IMR-90 (cell line): Measurements from ENCODE around the gene LRP1B. TPM values are rescaled to one million over a fixed set of nuclear protein-coding genes. Genes with fewer than 3 reads are reported as not detected.

ENCODE experiments used
- ATAC-seq: fragments of 200-7000 bp; cut with Tn5 transposase; 2 replicates; pipeline ENCODE4 v1.9.1; 2020; ENCODE audit warnings: low read depth, mild to moderate bottlenecking, moderate library complexity
- BruUV-seq: library from RNA; stranded (reverse); fragments of 400-500 nt; replicated peaks from 2 replicates; lab custom pipeline; 2021; lab: Mats Ljungman, UMichigan
- CTCF ChIA-PET: fragments of 300-600 bp; formaldehyde crosslinking; extraction: SDS; loops from one replicate; lab custom pipeline; 2021; ENCODE audit warnings: antibody characterized with exemption; lab: Yijun Ruan, JAX
- POLR2A ChIA-PET: fragments of 300-600 bp; sonication (Branson Sonifier 250); formaldehyde crosslinking; loops from one replicate; lab custom pipeline; 2022; ENCODE audit warnings: antibody characterized with exemption; ENCODE audit not compliant: unreplicated experiment; lab: Charles Lee
- DNase-seq: peaks from one replicate; pipeline ENCODE4 v3.0.0; 2013
- H2AFZ ChIP-seq: replicated peaks from 2 replicates; pipeline ENCODE3; 2013; ENCODE audit warnings: low read length, mild to moderate bottlenecking; ENCODE audit not compliant: poor library complexity
- H2AK5ac ChIP-seq: 2 replicates; pipeline ENCODE4 v1.6.1; 2013; ENCODE audit warnings: low read depth, low read length, inconsistent platforms
- H2AK9ac ChIP-seq: replicated peaks from 2 replicates; pipeline ENCODE3; 2013; ENCODE audit warnings: mild to moderate bottlenecking, low read depth, low read length, moderate library complexity; ENCODE audit not compliant: poor library complexity
- H2BK120ac ChIP-seq: 2 replicates; pipeline ENCODE4 v1.6.1; 2013; ENCODE audit warnings: low read depth, low read length, inconsistent platforms
- H2BK15ac ChIP-seq: 3 replicates; pipeline ENCODE4 v1.6.1; 2013; ENCODE audit warnings: low read depth, low read length, inconsistent platforms
- H2BK20ac ChIP-seq: 2 replicates; pipeline ENCODE4 v1.6.1; 2013; ENCODE audit warnings: low read depth, mild to moderate bottlenecking, inconsistent platforms, low read length, moderate library complexity
- H2BK5ac ChIP-seq: 2 replicates; pipeline ENCODE4 v1.6.1; 2013; ENCODE audit warnings: mild to moderate bottlenecking, low read depth, low read length, inconsistent platforms; ENCODE audit not compliant: poor library complexity, severe bottlenecking
- H3K14ac ChIP-seq: replicated peaks from 2 replicates; pipeline ENCODE4 v1.6.1; 2013; ENCODE audit warnings: low read depth, low read length, inconsistent platforms
- H3K18ac ChIP-seq: 2 replicates; pipeline ENCODE4 v1.6.1; 2013; ENCODE audit warnings: low read depth, low read length, control low read depth
- H3K23ac ChIP-seq: 2 replicates; pipeline ENCODE4 v1.6.1; 2013; ENCODE audit warnings: low read depth, low read length, inconsistent platforms
- H3K27ac ChIP-seq: 2 replicates; pipeline ENCODE4 v1.5.1; 2013; ENCODE audit warnings: mild to moderate bottlenecking, control low read depth, low read length; ENCODE audit not compliant: insufficient read depth
- H3K27me3 ChIP-seq: 2 replicates; pipeline ENCODE4 v1.6.1; 2013; ENCODE audit warnings: low read length; ENCODE audit not compliant: control insufficient read depth, insufficient read depth
- H3K36me3 ChIP-seq: 2 replicates; pipeline ENCODE4 v1.6.1; 2013; ENCODE audit warnings: low read length, mixed read lengths; ENCODE audit not compliant: control insufficient read depth, insufficient read depth
- H3K4ac ChIP-seq: 2 replicates; pipeline ENCODE4 v1.6.1; 2013; ENCODE audit warnings: low read depth, low read length, inconsistent platforms
- H3K4me1 ChIP-seq: 2 replicates; pipeline ENCODE4 v1.6.1; 2013; ENCODE audit warnings: low read length, mixed read lengths; ENCODE audit not compliant: control insufficient read depth, insufficient read depth
- H3K4me2 ChIP-seq: 2 replicates; pipeline ENCODE4 v1.6.1; 2013; ENCODE audit warnings: low read depth, mild to moderate bottlenecking, control low read depth, low read length, moderate library complexity
- H3K4me3 ChIP-seq: 2 replicates; pipeline ENCODE4 v1.5.1; 2013; ENCODE audit warnings: low read depth, mild to moderate bottlenecking, control low read depth, low read length, moderate library complexity; ENCODE audit not compliant: insufficient read depth
- H3K56ac ChIP-seq: 2 replicates; pipeline ENCODE4 v1.6.1; 2013; ENCODE audit warnings: low read length, inconsistent platforms; ENCODE audit not compliant: insufficient read depth; ENCODE audit errors: extremely low read depth
- H3K79me1 ChIP-seq, 2 experiments: 2 replicates each; pipeline ENCODE4 v1.6.1; 2013; ENCODE audit warnings: low read length in 2 of 2, inconsistent platforms in 1 of 2, low read depth in 1 of 2
- H3K9ac ChIP-seq: 2 replicates; pipeline ENCODE4 v1.6.1; 2013; ENCODE audit warnings: low read depth, low read length, control low read depth
- H3K9me1 ChIP-seq: 2 replicates; pipeline ENCODE4 v1.6.1; 2013; ENCODE audit warnings: low read length, inconsistent platforms; ENCODE audit not compliant: insufficient read depth
- H3K9me3 ChIP-seq: 2 replicates; pipeline ENCODE4 v1.6.1; 2013; ENCODE audit warnings: low read length; ENCODE audit not compliant: control insufficient read depth, insufficient read depth
- H4K20me1 ChIP-seq: 2 replicates; pipeline ENCODE4 v1.6.1; 2013; ENCODE audit warnings: low read length, inconsistent platforms; ENCODE audit not compliant: insufficient read depth
- H4K5ac ChIP-seq: 2 replicates; pipeline ENCODE4 v1.6.1; 2013; ENCODE audit warnings: mild to moderate bottlenecking, low read depth, low read length, control low read depth
- H4K8ac ChIP-seq, 2 experiments: 2 replicates each; pipeline ENCODE4 v1.6.1; 2013; ENCODE audit warnings: low read depth in 2 of 2, low read length in 2 of 2, control low read depth in 1 of 2, inconsistent platforms in 1 of 2
- H4K91ac ChIP-seq: 2 replicates; pipeline ENCODE4 v1.6.1; 2013; ENCODE audit warnings: low read depth, low read length, inconsistent platforms; ENCODE audit not compliant: insufficient read depth
- BHLHE40 ChIP-seq: fragments of 150-350 bp; IDR thresholded peaks from 2 replicates; pipeline ENCODE4 v1.6.1; 2016; ENCODE audit warnings: mild to moderate bottlenecking, low read depth, low read length
- CEBPB ChIP-seq: IDR thresholded peaks from 2 replicates; pipeline ENCODE4 v1.6.1; 2012; ENCODE audit warnings: low read depth, low read length, improper control_type of control experiment
- CHD1 ChIP-seq: IDR thresholded peaks from 2 replicates; pipeline ENCODE4 v1.6.1; 2012; ENCODE audit warnings: low read depth, low read length, improper control_type of control experiment
- FOS ChIP-seq: fragments of 150-350 bp; IDR thresholded peaks from 2 replicates; pipeline ENCODE4 v1.6.1; 2016; ENCODE audit warnings: low read depth, low read length
- MAFK ChIP-seq: IDR thresholded peaks from 2 replicates; pipeline ENCODE4 v1.6.1; 2012; ENCODE audit warnings: low read depth, low read length, improper control_type of control experiment
- MAZ ChIP-seq: IDR thresholded peaks from 2 replicates; pipeline ENCODE4 v1.6.1; 2012; ENCODE audit warnings: low read depth, mild to moderate bottlenecking, low read length, improper control_type of control experiment, moderate library complexity, borderline replicate concordance
- MXI1 ChIP-seq: IDR thresholded peaks from 2 replicates; pipeline ENCODE4 v1.6.1; 2012; ENCODE audit warnings: low read depth, mild to moderate bottlenecking, low read length, moderate library complexity, borderline replicate concordance
- NFE2L2 ChIP-seq: fragments of 150-350 bp; IDR thresholded peaks from 2 replicates; pipeline ENCODE4 v1.6.1; 2016; ENCODE audit warnings: low read depth, mild to moderate bottlenecking, low read length
- POLR2A ChIP-seq: IDR thresholded peaks from 2 replicates; pipeline ENCODE4 v1.6.1; 2012; ENCODE audit warnings: mild to moderate bottlenecking, low read depth, low read length
- RAD21 ChIP-seq: IDR thresholded peaks from 2 replicates; pipeline ENCODE4 v1.6.1; 2012; ENCODE audit warnings: low read length, improper control_type of control experiment
- RCOR1 ChIP-seq: IDR thresholded peaks from 2 replicates; pipeline ENCODE4 v1.6.1; 2012; ENCODE audit warnings: mild to moderate bottlenecking, low read length, improper control_type of control experiment; ENCODE audit not compliant: insufficient replicate concordance
- RFX5 ChIP-seq: IDR thresholded peaks from 2 replicates; pipeline ENCODE4 v1.8.0; 2012; ENCODE audit warnings: low read depth, mild to moderate bottlenecking, low read length, moderate library complexity
- SMC3 ChIP-seq: fragments of 150-350 bp; IDR thresholded peaks from 2 replicates; pipeline ENCODE4 v1.6.1; 2016; ENCODE audit warnings: low read depth, mild to moderate bottlenecking, antibody characterized with exemption, low read length, moderate library complexity
- WGBS, 2 experiments: methylation state at CpG; one replicate each; pipeline versions ENCODE4 v1.1.5 to v1.1.7; 2013; ENCODE audit warnings: missing lambda C conversion rate in 2 of 2; ENCODE audit not compliant: insufficient read length in 1 of 2; ENCODE audit errors: extremely low coverage in 2 of 2; 5-methylcytosine and 5-hydroxymethylcytosine counted together
- dilution Hi-C: fragments of 300-500 bp; cut with HindIII; formaldehyde crosslinking; loops from one replicate; pipeline ENCODE4 v1.14.3; 2018; ENCODE audit warnings: low sequenced_read_pairs; ENCODE audit not compliant: unreplicated experiment
- in situ Hi-C: fragments of 300-500 bp; cut with MboI; formaldehyde crosslinking; loops from 3 replicates; pipeline ENCODE4 v1.14.3; 2019; ENCODE audit warnings: low sequenced_read_pairs, inconsistent platforms, mixed read lengths
- intact Hi-C: fragments of 100-400 bp; cut with micrococcal nuclease; formaldehyde crosslinking; loops from 2 replicates; pipeline ENCODE4 v1.10.0; 2022
- polyA plus RNA-seq, 3 experiments: library from polyadenylated mRNA; depleted of rRNA; stranded (reverse); fragments of >200 nt; gene quantifications; 2 replicates each; pipeline ENCODE4 v1.2.3, GENCODE V29; 2012; ENCODE audit warnings: low replicate concordance in 1 of 3
- total RNA-seq: library from RNA; depleted of rRNA; stranded (reverse); fragments of >200 nt; gene quantifications from 2 replicates; pipeline ENCODE4 v1.2.3, GENCODE V29; 2012
- TF ChIP-seq, protein P1 (sequence below): fragments of 150-350 bp; IDR thresholded peaks from 2 replicates; pipeline ENCODE4 v1.6.1; 2016; ENCODE audit warnings: low read depth, mild to moderate bottlenecking, low read length, moderate library complexity, borderline replicate concordance
- TF ChIP-seq, protein P2 (sequence below): conservative IDR thresholded peaks from 2 replicates; pipeline ENCODE4 v1.5.1; 2012; ENCODE audit warnings: mild to moderate bottlenecking, low read depth, low read length, improper control_type of control experiment
- TF ChIP-seq, protein P3 (sequence below): fragments of 150-350 bp; IDR thresholded peaks from 2 replicates; pipeline ENCODE4 v1.6.1; 2017; ENCODE audit warnings: mild to moderate bottlenecking, antibody characterized with exemption, low read length, low read depth

The LRP1B gene
- total and polyA plus RNA-seq, 2 of the 4 experiments (the other 2 are of a cell fraction), result under 0.01 to 0.02 TPM

DNA sequence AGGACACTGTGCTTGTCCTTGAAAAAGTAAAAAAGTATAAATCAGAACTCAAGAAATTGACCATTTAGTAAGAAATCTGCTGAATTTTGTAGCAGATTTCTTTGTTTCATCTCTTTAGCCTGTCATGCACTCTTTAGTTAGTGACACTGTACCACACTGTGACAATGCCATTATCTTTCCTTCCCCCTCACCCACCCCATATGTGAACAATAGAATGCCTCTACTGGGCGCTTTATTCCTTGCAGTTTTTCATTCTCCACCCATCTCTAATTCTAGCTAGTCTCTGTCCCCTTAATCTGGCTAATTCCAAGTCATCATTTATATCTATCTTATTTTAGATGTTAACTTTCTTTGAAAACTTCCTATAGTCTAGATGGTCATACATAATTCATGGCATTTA lies 241.0 kb downstream of the LRP1B start:
- CTCF ChIA-PET, result no interaction called here
- BruUV-seq, result no TSS peak

More for the DNA sequence above, 241.0 kb downstream of the LRP1B start:
- H3K9ac ChIP-seq, result no peak overlapping the region
- H3K56ac ChIP-seq, result no peak overlapping the region
- H3K4ac ChIP-seq, result no peak overlapping the region
- H3K4me1 ChIP-seq, result no peaks in the 10 kb centered on the region
- H2AK9ac ChIP-seq, result no peak overlapping the region
- H3K4me2 ChIP-seq, result no peak overlapping the region
- H2BK15ac ChIP-seq, result no peak overlapping the region
- no peaks in the 10 kb centered on the region for H3K36me3 ChIP-seq
- H2AFZ ChIP-seq, result no peak overlapping the region
- H3K14ac ChIP-seq, result no peak overlapping the region
- no peaks in the 10 kb centered on the region for H3K79me1 ChIP-seq
- DNase-seq, result no peak
- H4K91ac ChIP-seq, result no peak overlapping the region
- no peak overlapping the region for H4K8ac ChIP-seq
- H2BK5ac ChIP-seq, result no peak overlapping the region
- WGBS, 2 experiments, result no CpG with 5 or more reads among the region's 1 CpG
- no peak overlapping the region for H3K18ac ChIP-seq
- no peak overlapping the region for H2BK120ac ChIP-seq
- no peak overlapping the region for H3K23ac ChIP-seq
- no peak overlapping the region for H3K27ac ChIP-seq
- H3K4me3 ChIP-seq, result no peak overlapping the region
- dilution Hi-C loops (no loop called here), intact Hi-C loops (no loop called here), in situ Hi-C loops (no loop called here)
- H4K20me1 ChIP-seq, result no peaks in the 10 kb centered on the region
- POLR2A ChIA-PET, result no interaction called here
- TF ChIP-seq, protein P1, sequence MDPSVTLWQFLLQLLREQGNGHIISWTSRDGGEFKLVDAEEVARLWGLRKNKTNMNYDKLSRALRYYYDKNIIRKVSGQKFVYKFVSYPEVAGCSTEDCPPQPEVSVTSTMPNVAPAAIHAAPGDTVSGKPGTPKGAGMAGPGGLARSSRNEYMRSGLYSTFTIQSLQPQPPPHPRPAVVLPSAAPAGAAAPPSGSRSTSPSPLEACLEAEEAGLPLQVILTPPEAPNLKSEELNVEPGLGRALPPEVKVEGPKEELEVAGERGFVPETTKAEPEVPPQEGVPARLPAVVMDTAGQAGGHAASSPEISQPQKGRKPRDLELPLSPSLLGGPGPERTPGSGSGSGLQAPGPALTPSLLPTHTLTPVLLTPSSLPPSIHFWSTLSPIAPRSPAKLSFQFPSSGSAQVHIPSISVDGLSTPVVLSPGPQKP, result no peak
- TF ChIP-seq RAD21, result no peak
- no peak for TF ChIP-seq NFE2L2
- TF ChIP-seq RCOR1, result no peak
- TF ChIP-seq MAFK, result no peak
- no peak for TF ChIP-seq MAZ
- TF ChIP-seq CHD1, result no peak
- TF ChIP-seq CEBPB, result no peak
- TF ChIP-seq, protein P2, sequence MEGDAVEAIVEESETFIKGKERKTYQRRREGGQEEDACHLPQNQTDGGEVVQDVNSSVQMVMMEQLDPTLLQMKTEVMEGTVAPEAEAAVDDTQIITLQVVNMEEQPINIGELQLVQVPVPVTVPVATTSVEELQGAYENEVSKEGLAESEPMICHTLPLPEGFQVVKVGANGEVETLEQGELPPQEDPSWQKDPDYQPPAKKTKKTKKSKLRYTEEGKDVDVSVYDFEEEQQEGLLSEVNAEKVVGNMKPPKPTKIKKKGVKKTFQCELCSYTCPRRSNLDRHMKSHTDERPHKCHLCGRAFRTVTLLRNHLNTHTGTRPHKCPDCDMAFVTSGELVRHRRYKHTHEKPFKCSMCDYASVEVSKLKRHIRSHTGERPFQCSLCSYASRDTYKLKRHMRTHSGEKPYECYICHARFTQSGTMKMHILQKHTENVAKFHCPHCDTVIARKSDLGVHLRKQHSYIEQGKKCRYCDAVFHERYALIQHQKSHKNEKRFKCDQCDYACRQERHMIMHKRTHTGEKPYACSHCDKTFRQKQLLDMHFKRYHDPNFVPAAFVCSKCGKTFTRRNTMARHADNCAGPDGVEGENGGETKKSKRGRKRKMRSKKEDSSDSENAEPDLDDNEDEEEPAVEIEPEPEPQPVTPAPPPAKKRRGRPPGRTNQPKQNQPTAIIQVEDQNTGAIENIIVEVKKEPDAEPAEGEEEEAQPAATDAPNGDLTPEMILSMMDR, result no peak
- TF ChIP-seq POLR2A, result no peak
- TF ChIP-seq, protein P3, sequence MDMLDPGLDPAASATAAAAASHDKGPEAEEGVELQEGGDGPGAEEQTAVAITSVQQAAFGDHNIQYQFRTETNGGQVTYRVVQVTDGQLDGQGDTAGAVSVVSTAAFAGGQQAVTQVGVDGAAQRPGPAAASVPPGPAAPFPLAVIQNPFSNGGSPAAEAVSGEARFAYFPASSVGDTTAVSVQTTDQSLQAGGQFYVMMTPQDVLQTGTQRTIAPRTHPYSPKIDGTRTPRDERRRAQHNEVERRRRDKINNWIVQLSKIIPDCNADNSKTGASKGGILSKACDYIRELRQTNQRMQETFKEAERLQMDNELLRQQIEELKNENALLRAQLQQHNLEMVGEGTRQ, result no peak
- no peak for TF ChIP-seq BHLHE40
- TF ChIP-seq SMC3, result no peak
- TF ChIP-seq FOS, result no peak
- no peak for TF ChIP-seq MXI1
- TF ChIP-seq RFX5, result no peak
- no peak overlapping the region for H2BK20ac ChIP-seq
- no peak overlapping the region for H4K5ac ChIP-seq
- no peaks in the 10 kb centered on the region for H3K27me3 ChIP-seq
- H2AK5ac ChIP-seq, result no peak overlapping the region
- no peaks in the 10 kb centered on the region for H3K9me1 ChIP-seq
- no peak for ATAC-seq
- H3K9me3 ChIP-seq, result no peaks in the 10 kb centered on the region
